Right atrium auricular region (tissue), 2 donors: Measurements from ENCODE around the gene CD96. TPM values are rescaled to one million over a fixed set of nuclear protein-coding genes. Genes with fewer than 3 reads are reported as not detected.

ENCODE experiments used
- DNase-seq: peaks from one replicate; pipeline ENCODE4 v3.0.0-alpha.2; 2019; ENCODE audit warnings: low spot score
- H3K27ac ChIP-seq, 2 donors: fragments of 200-600 bp; sonication (generic); 1 replicate in 1 of 2; 2 replicates in 1 of 2; pipeline ENCODE4 v1.5.1; 2016 to 2019
- H3K27me3 ChIP-seq, 2 donors: fragments of 200-600 bp; sonication (generic); one replicate each; pipeline versions ENCODE4 v1.5.1 to v1.6.0; 2017 to 2019
- H3K36me3 ChIP-seq: fragments of 200-600 bp; sonication (generic); one replicate; pipeline ENCODE4 v1.5.1; 2016
- H3K4me1 ChIP-seq, 2 donors: fragments of 200-600 bp; sonication (generic); one replicate each; pipeline versions ENCODE4 v1.5.1 to v1.6.0; 2017 to 2019
- H3K4me3 ChIP-seq, 2 donors: fragments of 200-600 bp; sonication (generic); 1 replicate in 1 of 2; 2 replicates in 1 of 2; pipeline ENCODE4 v1.5.1; 2017 to 2019; ENCODE audit warnings: mild to moderate bottlenecking in 1 of 2, moderate library complexity in 1 of 2
- H3K9me3 ChIP-seq, 2 donors: fragments of 200-600 bp; sonication (generic); one replicate each; pipeline ENCODE4 v1.5.1; 2019
- CTCF ChIP-seq, 2 donors: fragments of 200-600 bp; sonication (generic); IDR thresholded peaks; one replicate each; pipeline ENCODE4 v1.5.1; 2019; ENCODE audit warnings: antibody characterized with exemption in 2 of 2
- total RNA-seq, 2 donors: library from RNA; depleted of rRNA; stranded (reverse); fragments of >200 nt; gene quantifications; one replicate each; pipeline ENCODE4 v1.1.0, GENCODE V29; 2016

CD96 gene
- total RNA-seq, 2 donors from 2014 or later, result 0.55 to 0.85 TPM

- no peak overlapping the region for H3K4me3 ChIP-seq
- no peak overlapping the region for H3K27ac ChIP-seq
- H3K27me3 ChIP-seq, result no peaks in the 10 kb centered on the region
- H3K9me3 ChIP-seq, result no peaks in the 10 kb centered on the region
- DNase-seq, result no peak
- no peak for TF ChIP-seq CTCF (IDR thresholded peaks at IDR 0.05)
- H3K36me3 ChIP-seq, result no peaks in the 10 kb centered on the region
- H3K4me1 ChIP-seq, result no peaks in the 10 kb centered on the region
Observed at GRCh38 chr3:111652492-111653180, 110.6 kb downstream of the CD96 start.

GRCh38 chr3:111653766-111654165 lies 111.8 kb downstream of the CD96 start:
- H3K4me1 ChIP-seq, result no peaks in the 10 kb centered on the region
- no peak overlapping the region for H3K4me3 ChIP-seq
- no peak for DNase-seq
- no peaks in the 10 kb centered on the region for H3K9me3 ChIP-seq
- no peak for TF ChIP-seq CTCF (IDR thresholded peaks at IDR 0.05)
- H3K27ac ChIP-seq, result no peak overlapping the region
- no peaks in the 10 kb centered on the region for H3K36me3 ChIP-seq
- H3K27me3 ChIP-seq, result no peaks in the 10 kb centered on the region

- TF ChIP-seq CTCF (IDR thresholded peaks at IDR 0.05), result no peak
- no peaks in the 10 kb centered on the region for H3K27me3 ChIP-seq
- no peaks in the 10 kb centered on the region for H3K4me1 ChIP-seq
- no peaks in the 10 kb centered on the region for H3K36me3 ChIP-seq
- no peak overlapping the region for H3K27ac ChIP-seq
- H3K4me3 ChIP-seq, result no peak overlapping the region
- no peaks in the 10 kb centered on the region for H3K9me3 ChIP-seq
- no peak for DNase-seq
Observed at GRCh38 chr3:111662012-111662411, 120.0 kb downstream of the CD96 start.

- no peak overlapping the region for H3K27ac ChIP-seq
- H3K4me1 ChIP-seq, result no peaks in the 10 kb centered on the region
- H3K9me3 ChIP-seq, result no peaks in the 10 kb centered on the region
- H3K27me3 ChIP-seq, result no peaks in the 10 kb centered on the region
- DNase-seq, result no peak
- no peaks in the 10 kb centered on the region for H3K36me3 ChIP-seq
- no peak for TF ChIP-seq CTCF (IDR thresholded peaks at IDR 0.05)
- no peak overlapping the region for H3K4me3 ChIP-seq
Observed at GRCh38 chr3:111662907-111663306, 120.9 kb downstream of the CD96 start.

GRCh38 chr3:111666041-111666735 lies 124.2 kb downstream of the CD96 start:
- no peak overlapping the region for H3K27ac ChIP-seq
- no peaks in the 10 kb centered on the region for H3K9me3 ChIP-seq
- no peak for TF ChIP-seq CTCF (IDR thresholded peaks at IDR 0.05)
- H3K36me3 ChIP-seq, result no peaks in the 10 kb centered on the region
- H3K4me1 ChIP-seq, result no peaks in the 10 kb centered on the region
- H3K27me3 ChIP-seq, result no peaks in the 10 kb centered on the region
- H3K4me3 ChIP-seq, result no peak overlapping the region
- DNase-seq, result no peak
